ENCODE results near the gene C1orf174.
A peak's percentile ranks its signal among the peaks of the same experiment; 100 is the strongest.

The C1orf174 gene

GRCh38 chr1:3902111-3902511 lies 2.0 kb upstream of the C1orf174 start:
- no peak overlapping the region for H3K27ac ChIP-seq (ENCODE audit: low read depth, low read length)
- peaks cover 14% of the 10 kb centered on the region for H3K4me1 ChIP-seq (ENCODE audit: control insufficient read depth, insufficient read depth, low read length)
- no peaks in the 10 kb centered on the region for H3K36me3 ChIP-seq (ENCODE audit: control insufficient read depth, insufficient read depth, low read length)
- H3K4me3 ChIP-seq (ENCODE audit: low read depth, low read length) = no peak overlapping the region
- no peaks in the 10 kb centered on the region for H3K27me3 ChIP-seq (ENCODE audit: control insufficient read depth, insufficient read depth, low read length)
- H3K9ac ChIP-seq (ENCODE audit: low read length) = no peak overlapping the region
- peaks cover 2% of the 10 kb centered on the region; the same call in 1 of the 2 replicates for H3K9me3 ChIP-seq (ENCODE audit: control insufficient read depth, insufficient read depth, low read depth, low read length)

GRCh38 chr1:3900969-3901529 lies 977 bp upstream of the C1orf174 start:
- Histone ChIP-seq H3K36me3 (ENCODE audit: control insufficient read depth, insufficient read depth, low read length) (no peaks in the 10 kb centered on the region), H3K27me3 (ENCODE audit: control insufficient read depth, insufficient read depth, low read length) (no peaks in the 10 kb centered on the region), H3K4me1 (ENCODE audit: control insufficient read depth, insufficient read depth, low read length) (peaks cover 14% of the 10 kb centered on the region), H3K9ac (ENCODE audit: low read length) (peak overlapping the region; percentile 96), H3K27ac (ENCODE audit: low read depth, low read length) (peak overlapping the region; percentile 85), H3K4me3 (ENCODE audit: low read depth, low read length) (peak overlapping the region; percentile 83), H3K9me3 (ENCODE audit: control insufficient read depth, insufficient read depth, low read depth, low read length) (peaks cover 2% of the 10 kb centered on the region; the same call in 1 of the 2 replicates)

GRCh38 chr1:3899754-3900149 lies 320 bp downstream of the C1orf174 start:
- H3K27me3 ChIP-seq (ENCODE audit: control insufficient read depth, insufficient read depth, low read length) = no peaks in the 10 kb centered on the region
- peak overlapping the region; percentile 96 for H3K9ac ChIP-seq (ENCODE audit: low read length)
- H3K4me3 ChIP-seq (ENCODE audit: low read depth, low read length) = peak overlapping the region; percentile 83
- peaks cover 2% of the 10 kb centered on the region; the same call in 1 of the 2 replicates for H3K9me3 ChIP-seq (ENCODE audit: control insufficient read depth, insufficient read depth, low read depth, low read length)
- peaks cover 11% of the 10 kb centered on the region for H3K36me3 ChIP-seq (ENCODE audit: control insufficient read depth, insufficient read depth, low read length)
- H3K4me1 ChIP-seq (ENCODE audit: control insufficient read depth, insufficient read depth, low read length) = peaks cover 14% of the 10 kb centered on the region
- H3K27ac ChIP-seq (ENCODE audit: low read depth, low read length) = peak overlapping the region; percentile 95

GRCh38 chr1:3898994-3899753 lies 898 bp downstream of the C1orf174 start:
- no peaks in the 10 kb centered on the region for H3K27me3 ChIP-seq (ENCODE audit: control insufficient read depth, insufficient read depth, low read length)
- H3K9ac ChIP-seq (ENCODE audit: low read length) = peak overlapping the region; percentile 96
- H3K9me3 ChIP-seq (ENCODE audit: control insufficient read depth, insufficient read depth, low read depth, low read length) = peaks cover 2% of the 10 kb centered on the region; the same call in 1 of the 2 replicates
- peaks cover 14% of the 10 kb centered on the region for H3K36me3 ChIP-seq (ENCODE audit: control insufficient read depth, insufficient read depth, low read length)
- peak overlapping the region; percentile 83 for H3K4me3 ChIP-seq (ENCODE audit: low read depth, low read length)
- H3K27ac ChIP-seq (ENCODE audit: low read depth, low read length) = peak overlapping the region; percentile 95
- H3K4me1 ChIP-seq (ENCODE audit: control insufficient read depth, insufficient read depth, low read length) = peaks cover 9% of the 10 kb centered on the region

GRCh38 chr1:3898475-3898735 lies 1.7 kb downstream of the C1orf174 start:
- Histone ChIP-seq H3K4me3 (ENCODE audit: low read depth, low read length) (0 out of 2 replicates have a peak overlapping the region, but pooled peaks have one; percentile 83), H3K4me1 (ENCODE audit: control insufficient read depth, insufficient read depth, low read length) (peaks cover 1% of the 10 kb centered on the region; the same call in 1 of the 2 replicates), H3K27ac (ENCODE audit: low read depth, low read length) (no peak overlapping the region), H3K9ac (ENCODE audit: low read length) (no peak overlapping the region), H3K9me3 (ENCODE audit: control insufficient read depth, insufficient read depth, low read depth, low read length) (peaks cover 2% of the 10 kb centered on the region; the same call in 1 of the 2 replicates), H3K36me3 (ENCODE audit: control insufficient read depth, insufficient read depth, low read length) (peaks cover 14% of the 10 kb centered on the region), H3K27me3 (ENCODE audit: control insufficient read depth, insufficient read depth, low read length) (no peaks in the 10 kb centered on the region)

- Histone ChIP-seq H3K9me3 (ENCODE audit: control insufficient read depth, insufficient read depth, low read depth, low read length) (peaks cover 2% of the 10 kb centered on the region; the same call in 1 of the 2 replicates), H3K27ac (ENCODE audit: low read depth, low read length) (no peak overlapping the region), H3K4me3 (ENCODE audit: low read depth, low read length) (no peak overlapping the region), H3K36me3 (ENCODE audit: control insufficient read depth, insufficient read depth, low read length) (peaks cover 22% of the 10 kb centered on the region), H3K4me1 (ENCODE audit: control insufficient read depth, insufficient read depth, low read length) (no peaks in the 10 kb centered on the region), H3K27me3 (ENCODE audit: control insufficient read depth, insufficient read depth, low read length) (no peaks in the 10 kb centered on the region), H3K9ac (ENCODE audit: low read length) (no peak overlapping the region)
Observed at GRCh38 chr1:3896396-3897000, 3.6 kb downstream of the C1orf174 start.

- no peak overlapping the region for H3K27ac ChIP-seq (ENCODE audit: low read depth, low read length)
- H3K36me3 ChIP-seq (ENCODE audit: control insufficient read depth, insufficient read depth, low read length) = peaks cover 26% of the 10 kb centered on the region
- peaks cover 2% of the 10 kb centered on the region; the same call in 1 of the 2 replicates for H3K9me3 ChIP-seq (ENCODE audit: control insufficient read depth, insufficient read depth, low read depth, low read length)
- no peaks in the 10 kb centered on the region for H3K27me3 ChIP-seq (ENCODE audit: control insufficient read depth, insufficient read depth, low read length)
- H3K4me3 ChIP-seq (ENCODE audit: low read depth, low read length) = no peak overlapping the region
- no peak overlapping the region for H3K9ac ChIP-seq (ENCODE audit: low read length)
- no peaks in the 10 kb centered on the region for H3K4me1 ChIP-seq (ENCODE audit: control insufficient read depth, insufficient read depth, low read length)
Observed at GRCh38 chr1:3895951-3896325, 4.1 kb downstream of the C1orf174 start.

- Histone ChIP-seq H3K27ac (ENCODE audit: low read depth, low read length) (no peak overlapping the region), H3K27me3 (ENCODE audit: control insufficient read depth, insufficient read depth, low read length) (no peaks in the 10 kb centered on the region), H3K36me3 (ENCODE audit: control insufficient read depth, insufficient read depth, low read length) (peaks cover 32% of the 10 kb centered on the region), H3K4me3 (ENCODE audit: low read depth, low read length) (no peak overlapping the region), H3K9me3 (ENCODE audit: control insufficient read depth, insufficient read depth, low read depth, low read length) (peaks cover 2% of the 10 kb centered on the region; the same call in 1 of the 2 replicates), H3K4me1 (ENCODE audit: control insufficient read depth, insufficient read depth, low read length) (no peaks in the 10 kb centered on the region), H3K9ac (ENCODE audit: low read length) (no peak overlapping the region)
Observed at GRCh38 chr1:3895279-3895950, 4.7 kb downstream of the C1orf174 start.

- no peak overlapping the region for H3K9ac ChIP-seq (ENCODE audit: low read length)
- peaks cover 2% of the 10 kb centered on the region; the same call in 1 of the 2 replicates for H3K9me3 ChIP-seq (ENCODE audit: control insufficient read depth, insufficient read depth, low read depth, low read length)
Observed at GRCh38 chr1:3894626-3895278, 5.3 kb downstream of the C1orf174 start.

GRCh38 chr1:3893190-3893589 lies 6.9 kb downstream of the C1orf174 start:
- Histone ChIP-seq H3K4me1 (ENCODE audit: control insufficient read depth, insufficient read depth, low read length) (no peaks in the 10 kb centered on the region), H3K9me3 (ENCODE audit: control insufficient read depth, insufficient read depth, low read depth, low read length) (0 out of 2 replicates have a peak, but pooled peaks cover 2% of the 10 kb centered on the region), H3K4me3 (ENCODE audit: low read depth, low read length) (no peak overlapping the region), H3K9ac (ENCODE audit: low read length) (no peak overlapping the region), H3K27me3 (ENCODE audit: control insufficient read depth, insufficient read depth, low read length) (no peaks in the 10 kb centered on the region), H3K27ac (ENCODE audit: low read depth, low read length) (no peak overlapping the region), H3K36me3 (ENCODE audit: control insufficient read depth, insufficient read depth, low read length) (peaks cover 47% of the 10 kb centered on the region)

More at GRCh38 chr1:3894626-3895278, 5.3 kb downstream of the C1orf174 start:
- H3K27me3 ChIP-seq (ENCODE audit: control insufficient read depth, insufficient read depth, low read length) = no peaks in the 10 kb centered on the region
- no peak overlapping the region for H3K27ac ChIP-seq (ENCODE audit: low read depth, low read length)
- no peak overlapping the region for H3K4me3 ChIP-seq (ENCODE audit: low read depth, low read length)
- no peaks in the 10 kb centered on the region for H3K4me1 ChIP-seq (ENCODE audit: control insufficient read depth, insufficient read depth, low read length)
- H3K36me3 ChIP-seq (ENCODE audit: control insufficient read depth, insufficient read depth, low read length) = peaks cover 38% of the 10 kb centered on the region
